ENCODE results near the gene TBC1D3L. TPM values are rescaled to one million over a fixed set of nuclear protein-coding genes. Genes with fewer than 3 reads are reported as not detected.
"Not testable (repeated sequence)": the region's sequence is repeated elsewhere in the genome, so short reads cannot be mapped to it uniquely, and the experiment has no call there.

Gene TBC1D3L
- 7.0 TPM for polyA plus RNA-seq (2013, experiment 1 of 2)
- polyA plus RNA-seq (2013, experiment 2 of 2): 6.4 TPM

DNA sequence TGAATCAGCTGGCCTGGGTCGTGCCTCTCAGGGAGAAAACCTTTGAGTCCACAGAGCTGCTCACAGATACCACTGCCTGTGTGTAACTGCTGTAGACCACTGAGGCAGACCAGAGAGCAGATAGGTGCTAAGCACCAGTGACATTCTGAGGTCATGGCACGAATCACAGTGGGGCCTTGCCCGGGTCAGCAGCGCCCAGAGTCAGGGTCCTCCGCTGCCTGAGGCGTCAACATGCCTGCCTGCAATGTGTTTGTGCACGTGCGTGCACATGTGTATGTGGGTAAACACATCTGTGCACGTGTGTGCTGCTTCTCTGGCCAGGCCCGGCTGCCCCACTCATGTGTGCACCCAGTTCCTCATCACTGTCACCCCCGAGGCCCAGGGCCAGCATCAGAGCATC lies at the start of gene TBC1D3L:
TBC1D3L (minus strand) TSS at position 101 of the 400 bp plus-strand sequence. CDS start 1,540 bp downstream, outside the sequence.
- H4K8ac ChIP-seq (ENCODE audit: low read length); H3K27ac ChIP-seq (ENCODE audit: low read length, poor library complexity, severe bottlenecking); H3K27me3 ChIP-seq (ENCODE audit: control insufficient read depth in 1 of 2, insufficient read depth in 1 of 2, low read length in 2 of 2); H3K79me1 ChIP-seq (replicated peaks; ENCODE audit: low read length, poor library complexity, severe bottlenecking); H2BK12ac ChIP-seq (ENCODE audit: low read length in 2 of 2); H3K4me1 ChIP-seq (ENCODE audit: control insufficient read depth, insufficient read depth, low read depth, low read length); H3K36me3 ChIP-seq (ENCODE audit: control insufficient read depth in 1 of 2, insufficient read depth in 2 of 2, low read depth in 1 of 2, low read length in 2 of 2); DNase-seq; H3K4me3 ChIP-seq (ENCODE audit: insufficient read depth in 1 of 2, low read depth in 1 of 2, low read length in 2 of 2); H3K9ac ChIP-seq (ENCODE audit: low read length); H2BK15ac ChIP-seq (ENCODE audit: low read depth, poor library complexity, severe bottlenecking); H2BK120ac ChIP-seq (ENCODE audit: low read depth, low read length); H3K14ac ChIP-seq (ENCODE audit: low read length in 2 of 2); H3K18ac ChIP-seq (ENCODE audit: low read depth in 1 of 2, low read length in 2 of 2); H2AFZ ChIP-seq (ENCODE audit: low read depth, low read length); H3K4me2 ChIP-seq (ENCODE audit: low read length, poor library complexity, severe bottlenecking); H3K4ac ChIP-seq (ENCODE audit: low read depth in 1 of 2, low read length in 2 of 2); H4K91ac ChIP-seq (ENCODE audit: low read length); H3K9me3 ChIP-seq (ENCODE audit: control insufficient read depth, low read length); H2AK5ac ChIP-seq (ENCODE audit: low read length, severe bottlenecking); H3K23ac ChIP-seq (ENCODE audit: low read length in 2 of 2); H2BK5ac ChIP-seq (ENCODE audit: low read depth, low read length, poor library complexity, severe bottlenecking): not testable (repeated sequence)
- WGBS: no CpG with 5 or more reads among the region's 11 CpGs

DNA sequence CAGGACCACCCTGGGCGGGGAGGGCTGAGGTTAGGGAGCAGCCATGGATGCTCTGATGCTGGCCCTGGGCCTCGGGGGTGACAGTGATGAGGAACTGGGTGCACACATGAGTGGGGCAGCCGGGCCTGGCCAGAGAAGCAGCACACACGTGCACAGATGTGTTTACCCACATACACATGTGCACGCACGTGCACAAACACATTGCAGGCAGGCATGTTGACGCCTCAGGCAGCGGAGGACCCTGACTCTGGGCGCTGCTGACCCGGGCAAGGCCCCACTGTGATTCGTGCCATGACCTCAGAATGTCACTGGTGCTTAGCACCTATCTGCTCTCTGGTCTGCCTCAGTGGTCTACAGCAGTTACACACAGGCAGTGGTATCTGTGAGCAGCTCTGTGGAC lies 14.8 kb upstream of the TBC1D3L start, which contains the start of gene TBC1D3D:
TBC1D3D (plus strand) TSS at position 301 of the 400 bp plus-strand sequence. CDS start 1,585 bp downstream, outside the sequence.
- H3K27me3 ChIP-seq (ENCODE audit: control insufficient read depth in 1 of 2, insufficient read depth in 1 of 2, low read length in 2 of 2); H4K91ac ChIP-seq (ENCODE audit: low read length); H3K4me1 ChIP-seq (ENCODE audit: control insufficient read depth, insufficient read depth, low read depth, low read length); DNase-seq; H3K36me3 ChIP-seq (ENCODE audit: control insufficient read depth in 1 of 2, insufficient read depth in 2 of 2, low read depth in 1 of 2, low read length in 2 of 2); H2BK5ac ChIP-seq (ENCODE audit: low read depth, low read length, poor library complexity, severe bottlenecking); H2BK15ac ChIP-seq (ENCODE audit: low read depth, poor library complexity, severe bottlenecking); H2AK5ac ChIP-seq (ENCODE audit: low read length, severe bottlenecking); H3K4ac ChIP-seq (ENCODE audit: low read depth in 1 of 2, low read length in 2 of 2); H3K18ac ChIP-seq (ENCODE audit: low read depth in 1 of 2, low read length in 2 of 2); H2BK120ac ChIP-seq (ENCODE audit: low read depth, low read length); H3K4me3 ChIP-seq (ENCODE audit: insufficient read depth in 1 of 2, low read depth in 1 of 2, low read length in 2 of 2); H2BK12ac ChIP-seq (ENCODE audit: low read length in 2 of 2); H3K79me1 ChIP-seq (replicated peaks; ENCODE audit: low read length, poor library complexity, severe bottlenecking); H3K23ac ChIP-seq (ENCODE audit: low read length in 2 of 2); H3K9me3 ChIP-seq (ENCODE audit: control insufficient read depth, low read length); H3K9ac ChIP-seq (ENCODE audit: low read length); H3K27ac ChIP-seq (ENCODE audit: low read length, poor library complexity, severe bottlenecking); H2AFZ ChIP-seq (ENCODE audit: low read depth, low read length); H3K14ac ChIP-seq (ENCODE audit: low read length in 2 of 2); H3K4me2 ChIP-seq (ENCODE audit: low read length, poor library complexity, severe bottlenecking); H4K8ac ChIP-seq (ENCODE audit: low read length): not testable (repeated sequence)
- no CpG with 5 or more reads among the region's 11 CpGs for WGBS

Small RNAs within 50 kb of the gene (small RNA-seq; reads per million reads assigned to genes)
- gene RF00001 (ENCODE audit: low read depth): not detected

Data from mesenchymal stem cell (in vitro differentiated cells and primary cell).